K562 (cell line): Measurements from ENCODE around the gene KNCN. TPM values are rescaled to one million over a fixed set of nuclear protein-coding genes. Genes with fewer than 3 reads are reported as not detected.

Experiments
- GTF3C2 ChIP-seq: IDR thresholded peaks from 3 replicates; pipeline ENCODE4 v1.6.1; 2011; ENCODE audit warnings: borderline replicate concordance, mild to moderate bottlenecking, moderate library complexity; ENCODE audit not compliant: insufficient read length; ENCODE audit errors: extremely low read depth
- MGA ChIP-seq: fragments of 450-650 bp; IDR thresholded peaks from 2 replicates; pipeline ENCODE4 v1.6.1; 2016; ENCODE audit warnings: mild to moderate bottlenecking, moderate library complexity
- PTTG1 ChIP-seq: fragments of 450-650 bp; IDR thresholded peaks from 2 replicates; pipeline ENCODE4 v1.6.1; 2016; ENCODE audit warnings: low read depth, mild to moderate bottlenecking, missing genetic modification characterization, missing compliant biosample characterization
- SMARCE1 ChIP-seq: fragments of 450-650 bp; IDR thresholded peaks from 2 replicates; pipeline ENCODE4 v1.7.1; 2016; ENCODE audit warnings: mild to moderate bottlenecking
- ZNF395 ChIP-seq: fragments of 200-800 bp; sonication (Bioruptor generic); IDR thresholded peaks from 2 replicates; pipeline ENCODE4 v1.6.1; 2017; ENCODE audit warnings: missing genetic modification characterization, missing compliant biosample characterization
- ZNF589 ChIP-seq: fragments of 200-800 bp; sonication (Bioruptor generic); IDR thresholded peaks from 2 replicates; pipeline ENCODE4 v1.6.1; 2016; ENCODE audit warnings: low read depth, missing genetic modification characterization, missing compliant biosample characterization
- polyA plus RNA-seq, 8 experiments: library from polyadenylated mRNA; depleted of rRNA in 4 of 8; stranded (reverse) in 5 of 8; unstranded in 3 of 8; fragments of >200 nt; fragmentation: Nextera tagmentation in 2 of 8; fragmentation: Illumina TruSeq in 1 of 8; extraction: Ambion mirVana in 2 of 8; extraction: Trizol in 1 of 8; gene quantifications; 2 replicates each; pipeline versions ENCODE4 v1.2.1 to v1.2.3, GENCODE V29; 2011 to 2014; ENCODE audit warnings: inconsistent platforms in 1 of 8, missing spikeins in 1 of 8
- total RNA-seq, 7 experiments: library from RNA; depleted of rRNA in 6 of 7; stranded (reverse); fragments of >200 nt in 6 of 7; fragmentation: Illumina TruSeq in 2 of 7; extraction: Trizol in 2 of 7; gene quantifications; 2 replicates each; pipeline versions ENCODE4 v1.2.1 to v1.2.3, GENCODE V29; 2011 to 2021; ENCODE audit warnings: low replicate concordance in 1 of 7
- TF ChIP-seq, protein P1 (sequence below): fragments of 250-450 bp; sonication (Bioruptor Pico); IDR thresholded peaks from 2 replicates; pipeline ENCODE4 v1.8.0; 2022; ENCODE audit warnings: inconsistent platforms, mild to moderate bottlenecking, moderate library complexity, borderline replicate concordance

Gene KNCN
- total and polyA plus RNA-seq, 9 of the 15 experiments (the other 6 are each of a cell fraction or from before 2014, with no cell fraction given), result not detected

GRCh38 chr1:46522184-46522968 lies 29.1 kb downstream of the KNCN start (continued):
- TF ChIP-seq MGA (peak; percentile 93), GTF3C2 (no peak), ZNF395 (CRISPR knock-in tag) (peak; percentile 69), SMARCE1 (peak; percentile 96), PTTG1 (tag) (no peak), ZNF589 (peak; percentile 81)
- TF ChIP-seq, protein P1, sequence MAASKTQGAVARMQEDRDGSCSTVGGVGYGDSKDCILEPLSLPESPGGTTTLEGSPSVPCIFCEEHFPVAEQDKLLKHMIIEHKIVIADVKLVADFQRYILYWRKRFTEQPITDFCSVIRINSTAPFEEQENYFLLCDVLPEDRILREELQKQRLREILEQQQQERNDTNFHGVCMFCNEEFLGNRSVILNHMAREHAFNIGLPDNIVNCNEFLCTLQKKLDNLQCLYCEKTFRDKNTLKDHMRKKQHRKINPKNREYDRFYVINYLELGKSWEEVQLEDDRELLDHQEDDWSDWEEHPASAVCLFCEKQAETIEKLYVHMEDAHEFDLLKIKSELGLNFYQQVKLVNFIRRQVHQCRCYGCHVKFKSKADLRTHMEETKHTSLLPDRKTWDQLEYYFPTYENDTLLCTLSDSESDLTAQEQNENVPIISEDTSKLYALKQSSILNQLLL (CRISPR knock-in tag), result no peak
